ENCODE measurements around the gene RPTOR. TPM values are rescaled to one million over a fixed set of nuclear protein-coding genes. Genes with fewer than 3 reads are reported as not detected.

Gene RPTOR
- polyA plus RNA-seq, 1 of the 3 experiments (the other 2 are of a cell fraction) = 14.9 TPM

- WGBS (ENCODE audit: low lambda C conversion rate) = 83% methylated on average over 3 of the region's 3 CpGs
- peaks cover 56% of the 10 kb centered on the region; the same call in 1 of the 2 replicates for H3K79me2 ChIP-seq (ENCODE audit: insufficient read depth)
- H3K9ac ChIP-seq = no peak overlapping the region
- H3K9me3 ChIP-seq = no peaks in the 10 kb centered on the region
- H3K9me2 ChIP-seq = no peaks in the 10 kb centered on the region
- H3K36me3 ChIP-seq (replicated peaks in 1 of 2; ENCODE audit: control insufficient read depth in 1 of 2, insufficient read depth in 2 of 2, low read length in 1 of 2) = peaks cover 0 to 4% of the 10 kb centered on the region in 2 experiments
- DNase-seq = no peak
- no peaks in the 10 kb centered on the region for H3F3A ChIP-seq (replicated peaks; ENCODE audit: insufficient read depth)
- H2AFZ ChIP-seq (ENCODE audit: low read depth) = no peak overlapping the region
- peaks cover 15% of the 10 kb centered on the region; the same call in 1 of the 2 replicates for H4K20me1 ChIP-seq (ENCODE audit: insufficient read depth)
- TF ChIP-seq RFX5 (IDR thresholded peaks at IDR 0.05; ENCODE audit: low read length) = no peak
- no peak for TF ChIP-seq RAD21 (IDR thresholded peaks at IDR 0.05; ENCODE audit: low read length)
- TF ChIP-seq POLR2AphosphoS5 (IDR thresholded peaks at IDR 0.05; ENCODE audit: low read depth, low read length) = no peak
- TF ChIP-seq CTCF (IDR thresholded peaks at IDR 0.05) = no peak
- TF ChIP-seq PBX3 (IDR thresholded peaks at IDR 0.05) = no peak
- TF ChIP-seq RXRA (IDR thresholded peaks at IDR 0.05; ENCODE audit: borderline replicate concordance, low read depth) = no peak
- TF ChIP-seq USF1 (IDR thresholded peaks at IDR 0.05; ENCODE audit: borderline replicate concordance, low read depth) = no peak
- no peak for TF ChIP-seq ELF1 (IDR thresholded peaks at IDR 0.05)
- TF ChIP-seq TCF12 (IDR thresholded peaks at IDR 0.05) = no peak
- no peak for TF ChIP-seq MAX (IDR thresholded peaks at IDR 0.05; ENCODE audit: low read depth)
- TF ChIP-seq TEAD4 (IDR thresholded peaks at IDR 0.05; ENCODE audit: borderline replicate concordance, insufficient read depth) = no peak
- no peak for TF ChIP-seq RCOR1 (IDR thresholded peaks at IDR 0.05; ENCODE audit: low read length)
- no peak for TF ChIP-seq JUND (IDR thresholded peaks at IDR 0.05)
- TF ChIP-seq USF2 (IDR thresholded peaks at IDR 0.05; ENCODE audit: borderline replicate concordance, low read depth, low read length) = no peak
- H3K4me3 ChIP-seq (ENCODE audit: low read depth in 2 of 2, low read length in 1 of 2) = no peak overlapping the region
- peaks cover 4 to 12% of the 10 kb centered on the region in 2 experiments; a peak in 2 of 4 replicates for H3K4me1 ChIP-seq (ENCODE audit: control insufficient read depth in 1 of 2, insufficient read depth in 2 of 2, low read depth in 1 of 2, low read length in 1 of 2)
- ChIA-PET CTCF (no interaction called here), POLR2A (no interaction called here)
- H3K27me3 ChIP-seq (ENCODE audit: insufficient read depth) = no peaks in the 10 kb centered on the region
- no peak overlapping the region for H3K27ac ChIP-seq (ENCODE audit: low read depth in 2 of 2, low read length in 1 of 2)
- H3K4me2 ChIP-seq = no peak overlapping the region
These were observed 108.2 kb downstream of the RPTOR start for GRCh38 chr17:80652756-80653330.
